Esophagus muscularis mucosa (tissue), 4 donors: ENCODE results near the gene RALGDS. TPM values are rescaled to one million over a fixed set of nuclear protein-coding genes. Genes with fewer than 3 reads are reported as not detected.
A peak's percentile ranks its signal among the peaks of the same experiment; 100 is the strongest.

Experiments
- DNase-seq: peaks from one replicate; pipeline ENCODE4 v3.0.0-alpha.2; 2017; ENCODE audit errors: extremely low spot score
- H3K27ac ChIP-seq, 4 donors: fragments of 200-600 bp; sonication (generic); replicated peaks in 1 of 4; 1 replicate in 3 of 4; 2 replicates in 1 of 4; pipeline ENCODE4 v1.5.1; 2016 to 2019; ENCODE audit warnings: mild to moderate bottlenecking in 1 of 4
- H3K27me3 ChIP-seq, 4 donors: fragments of 200-600 bp; sonication (generic); one replicate each; pipeline versions ENCODE4 v1.5.1 to v1.6.0; 2016 to 2019
- H3K36me3 ChIP-seq, 4 donors: fragments of 200-600 bp; sonication (generic); one replicate each; pipeline ENCODE4 v1.5.1; 2016 to 2019
- H3K4me1 ChIP-seq, 4 donors: fragments of 200-600 bp; sonication (generic); one replicate each; pipeline ENCODE4 v1.5.1; 2016 to 2019
- H3K4me3 ChIP-seq, 4 donors: fragments of 200-600 bp; sonication (generic); 1 replicate in 2 of 4; 2 replicates in 2 of 4; pipeline ENCODE4 v1.5.1; 2016 to 2019; ENCODE audit warnings: mild to moderate bottlenecking in 4 of 4, moderate library complexity in 1 of 4
- H3K9me3 ChIP-seq, 4 donors: fragments of 200-600 bp; sonication (generic); 1 replicate in 3 of 4; 2 replicates in 1 of 4; pipeline ENCODE4 v1.5.1; 2016 to 2019
- CTCF ChIP-seq, 3 experiments: fragments of 200-600 bp in 2 of 3; fragments of 450-650 bp in 1 of 3; sonication (generic) in 2 of 3; IDR thresholded peaks; one replicate each; pipeline ENCODE4 v1.5.1; 2017 to 2019; ENCODE audit warnings: antibody characterized with exemption in 3 of 3, mild to moderate bottlenecking in 2 of 3, moderate library complexity in 1 of 3
- EP300 ChIP-seq: sonication (generic); formaldehyde crosslinking; IDR thresholded peaks from one replicate; pipeline ENCODE4 v1.6.1; 2017; ENCODE audit warnings: antibody characterized with exemption
- POLR2A ChIP-seq: fragments of 450-650 bp; IDR thresholded peaks from one replicate; pipeline ENCODE4 v1.6.1; 2017; ENCODE audit warnings: antibody characterized with exemption, moderate library complexity, mild to moderate bottlenecking, low read depth
- POLR2AphosphoS5 ChIP-seq, 2 donors: sonication (generic); formaldehyde crosslinking; IDR thresholded peaks; one replicate each; pipeline ENCODE4 v1.6.1; 2017; ENCODE audit warnings: antibody characterized with exemption in 2 of 2
- WGBS: methylation state at CpG from one replicate; pipeline ENCODE4 v1.1.5; 2018; 5-methylcytosine and 5-hydroxymethylcytosine counted together
- intact Hi-C: fragments of 100-400 bp; cut with DNase I; formaldehyde crosslinking; loops from one replicate; pipeline ENCODE4 v1.15.1; 2023
- total RNA-seq, 4 donors: library from RNA; depleted of rRNA; stranded (reverse); fragments of >200 nt; gene quantifications; one replicate each; pipeline versions ENCODE4 v1.1.0 to v1.2.1, GENCODE V29; 2016

Gene RALGDS
- total RNA-seq, 4 donors from 2014 or later = 48.6 to 67.4 (median 54.8) TPM

GRCh38 chr9:133146746-133147411 is 25.8 kb upstream of the RALGDS start:
- Histone ChIP-seq H3K27me3 (no peaks in the 10 kb centered on the region), H3K4me1 (peaks cover 52 to 71% (median 62%) of the 10 kb centered on the region in 4 donors), H3K36me3 (no peaks in the 10 kb centered on the region), H3K9me3 (no peaks in the 10 kb centered on the region), H3K4me3 (peak overlapping the region in 1 of 4 donors; percentile 75), H3K27ac (peak overlapping the region; percentile 85 to 94 (median 88))
- TF ChIP-seq POLR2A (no peak), EP300 (no peak), POLR2AphosphoS5 (IDR thresholded peaks at IDR 0.05) (no peak), CTCF (IDR thresholded peaks at IDR 0.05) (no peak)
- 66% methylated on average over 6 of the region's 7 CpGs for WGBS
- intact Hi-C loops = loop anchor here (5.0 kb wide), 1 partner anchor 115 kb away; the partner anchor contains the start of gene GTF3C5
- no peak for DNase-seq

- peak overlapping the region in 3 of 4 donors; percentile 52 to 66 (median 61) for H3K27ac ChIP-seq
- intact Hi-C loops = loop anchor here (1.0 to 5.0 kb wide), 2 partner anchors 42 to 113 kb away; partner anchors contain the start of gene GTF3C5
- H3K36me3 ChIP-seq = no peaks in the 10 kb centered on the region
- DNase-seq = no peak
- no peak for TF ChIP-seq EP300
- no peak for TF ChIP-seq POLR2AphosphoS5 (IDR thresholded peaks at IDR 0.05)
- no peak for TF ChIP-seq CTCF (IDR thresholded peaks at IDR 0.05)
- no peak for TF ChIP-seq POLR2A
- WGBS = 68% methylated on average over 19 of the region's 19 CpGs
- H3K4me1 ChIP-seq = peaks cover 61 to 88% (median 79%) of the 10 kb centered on the region in 4 donors
- peak overlapping the region in 1 of 4 donors; percentile 53 for H3K4me3 ChIP-seq
- no peaks in the 10 kb centered on the region for H3K27me3 ChIP-seq
- no peaks in the 10 kb centered on the region for H3K9me3 ChIP-seq
Measured at GRCh38 chr9:133144904-133145851, 24.1 kb upstream of the RALGDS start.

GRCh38 chr9:133144142-133144903 is 23.3 kb upstream of the RALGDS start:
- intact Hi-C loops = loop anchor here (1.0 kb wide), 1 partner anchor 41 kb away; no protein-coding TSS in a partner anchor
- peaks cover 62 to 90% (median 81%) of the 10 kb centered on the region in 4 donors for H3K4me1 ChIP-seq
- H3K27me3 ChIP-seq = no peaks in the 10 kb centered on the region
- H3K27ac ChIP-seq = peak overlapping the region; percentile 51 to 66 (median 56)
- TF ChIP-seq EP300 = no peak
- peak in 1 of 2 donors; percentile 73 for TF ChIP-seq POLR2AphosphoS5 (IDR thresholded peaks at IDR 0.05)
- peak; percentile 95 to 99 (median 97) for TF ChIP-seq CTCF (IDR thresholded peaks at IDR 0.05)
- no peak for DNase-seq
- H3K36me3 ChIP-seq = no peaks in the 10 kb centered on the region
- no peaks in the 10 kb centered on the region for H3K9me3 ChIP-seq
- 2% methylated on average over 29 of the region's 52 CpGs for WGBS
- H3K4me3 ChIP-seq = peak overlapping the region; percentile 49 to 64 (median 54)

- no peak for DNase-seq
- Histone ChIP-seq H3K27ac (peak overlapping the region; percentile 51 to 66 (median 56)), H3K4me3 (peak overlapping the region; percentile 49 to 64 (median 54)), H3K9me3 (no peaks in the 10 kb centered on the region), H3K27me3 (no peaks in the 10 kb centered on the region), H3K4me1 (peaks cover 66 to 95% (median 87%) of the 10 kb centered on the region in 4 donors), H3K36me3 (no peaks in the 10 kb centered on the region)
- WGBS = 96% methylated on average over 10 of the region's 13 CpGs
- intact Hi-C loops = loop anchor here (1.0 kb wide), 1 partner anchor 40 kb away; no protein-coding TSS in a partner anchor
- TF ChIP-seq POLR2AphosphoS5 (IDR thresholded peaks at IDR 0.05) (no peak), POLR2A (no peak), CTCF (IDR thresholded peaks at IDR 0.05) (no peak), EP300 (no peak)
Measured at GRCh38 chr9:133143639-133144141, 22.6 kb upstream of the RALGDS start.
